ENCODE measurements around the gene LRRC23.
A peak's percentile ranks its signal among the peaks of the same experiment; 100 is the strongest.

Gene LRRC23

DNA sequence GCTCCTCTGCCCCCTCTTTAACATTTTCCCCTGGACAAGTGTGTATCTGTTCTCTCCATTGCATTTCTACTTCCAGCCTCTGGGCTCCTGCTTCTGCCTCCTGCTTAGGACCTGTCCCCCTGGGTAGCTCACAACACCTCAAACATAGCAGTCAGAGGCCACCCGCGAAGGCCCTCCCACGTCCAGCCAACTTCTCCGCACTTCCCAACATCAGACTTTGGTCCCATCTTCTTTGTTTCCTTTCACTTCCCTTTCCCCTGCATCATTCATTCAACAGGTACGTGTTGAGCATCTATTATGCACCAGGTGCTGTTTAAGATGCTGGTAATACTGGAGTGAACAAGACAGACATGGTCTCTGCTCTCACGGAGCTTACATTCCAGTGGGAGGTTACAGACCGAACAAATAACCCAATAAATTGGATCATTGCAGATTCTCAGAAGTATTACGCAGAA, 42.3 kb downstream of the LRRC23 start:
- no peak for DNase-seq

DNA sequence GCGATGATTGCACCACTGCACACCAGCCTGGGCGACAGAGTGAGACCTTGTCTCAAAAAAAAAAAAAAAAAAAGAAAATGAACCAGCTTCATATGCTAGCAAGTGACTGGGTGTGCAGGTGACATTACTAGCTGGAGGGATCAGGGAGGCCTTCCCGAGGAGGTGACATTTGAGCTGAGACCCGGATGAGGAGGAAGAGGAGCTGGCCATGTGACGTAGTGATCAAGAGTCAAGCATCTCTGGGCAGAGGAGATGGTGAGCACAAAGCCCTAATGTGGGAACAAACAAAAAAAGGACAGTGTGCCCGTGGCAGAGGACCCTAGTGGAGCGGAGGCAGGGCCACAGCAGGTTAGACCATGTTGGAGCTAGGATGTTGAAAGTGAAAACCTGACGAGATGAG, 43.0 kb downstream of the LRRC23 start:
- no peak for DNase-seq

DNA sequence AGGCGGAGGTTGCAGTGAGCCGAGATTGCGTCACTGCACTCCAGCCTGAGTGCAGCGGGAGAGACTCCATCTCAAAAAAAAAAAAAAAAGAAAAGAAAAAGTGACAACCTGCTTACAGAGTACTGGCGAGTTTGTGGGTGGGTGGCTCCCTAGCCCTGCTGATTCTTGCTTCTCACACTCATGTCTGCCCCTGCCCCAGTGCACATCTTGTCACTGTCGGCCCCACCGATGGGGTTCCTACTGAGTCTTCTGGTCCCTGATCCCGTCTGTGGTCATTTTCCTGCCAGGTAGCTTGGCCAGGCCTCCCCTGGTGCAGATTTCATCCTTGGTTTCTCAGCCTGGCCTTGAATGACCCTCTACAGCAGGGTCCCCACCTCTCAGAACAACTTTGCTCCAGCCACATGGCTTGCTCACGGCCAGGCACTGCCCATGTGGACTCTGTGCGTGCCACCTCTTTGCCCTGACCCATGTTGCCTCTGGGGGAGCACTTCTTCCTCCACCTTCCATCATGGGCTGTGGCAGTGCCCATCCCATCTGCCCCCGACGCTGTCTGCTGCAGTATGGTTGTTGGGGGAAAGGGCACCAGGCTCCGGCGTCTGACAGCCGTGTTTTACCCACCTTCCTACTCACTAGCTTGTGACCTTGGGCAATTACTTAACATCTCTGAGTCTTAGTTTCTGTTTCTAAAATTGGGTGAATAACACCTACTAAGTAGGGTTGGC, 44.4 kb downstream of the LRRC23 start:
- DNase-seq: no peak

DNA sequence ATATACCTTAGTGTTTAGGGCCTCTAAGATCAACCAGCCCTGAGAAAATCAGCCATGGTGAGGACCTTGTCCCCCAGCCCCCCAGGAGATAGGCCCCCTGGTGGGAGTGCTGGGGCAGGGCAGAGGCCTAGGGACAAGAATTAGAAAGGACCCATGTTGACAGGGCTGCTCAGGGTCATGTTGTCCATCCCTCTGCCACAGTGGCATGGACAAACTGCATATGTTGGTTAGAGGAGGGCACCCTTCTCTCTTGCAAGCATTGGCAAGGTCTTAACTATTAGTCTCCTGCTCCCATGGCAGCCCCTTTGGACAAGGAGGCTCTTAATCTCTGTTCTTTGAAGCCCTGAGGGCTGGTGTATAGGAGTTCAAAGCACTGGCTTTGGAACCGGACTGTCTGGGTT, 45.8 kb downstream of the LRRC23 start:
- DNase-seq: no peak

DNA sequence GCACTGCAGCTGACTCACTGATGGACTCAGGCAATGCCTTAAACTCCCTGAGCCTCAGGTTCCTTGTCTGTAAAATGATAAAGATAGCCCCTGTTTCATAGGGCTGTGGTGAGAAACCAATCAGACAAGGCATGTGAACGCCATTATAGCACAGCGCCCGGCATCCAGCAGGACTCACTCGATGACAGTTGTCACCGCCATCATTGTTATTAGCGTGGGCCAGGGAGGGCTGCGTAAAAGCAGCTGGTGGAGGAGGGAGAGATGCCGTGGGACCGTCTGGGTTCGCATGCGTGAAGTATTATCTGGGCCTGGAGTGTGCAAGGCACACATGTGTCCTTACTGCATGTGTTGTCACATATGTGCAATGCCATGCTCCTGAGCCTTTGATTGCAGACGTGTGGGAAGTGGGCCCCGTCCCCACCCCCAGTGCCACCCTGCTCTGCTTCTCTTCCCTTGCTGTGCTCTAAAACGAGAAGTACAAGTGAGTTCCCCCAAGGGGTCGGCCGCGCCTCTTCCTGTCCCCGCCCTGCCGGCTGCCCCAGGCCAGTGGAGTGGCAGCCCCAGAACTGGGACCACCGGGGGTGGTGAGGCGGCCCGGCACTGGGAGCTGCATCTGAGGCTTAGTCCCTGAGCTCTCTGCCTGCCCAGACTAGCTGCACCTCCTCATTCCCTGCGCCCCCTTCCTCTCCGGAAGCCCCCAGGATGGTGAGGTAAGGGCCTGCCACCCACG, 46.4 kb downstream of the LRRC23 start, which contains the start of gene PTPN6:
TSS of gene PTPN6 (plus strand) at position 546 of the 730 bp plus-strand sequence. CDS start at position 703, 157 bp downstream.
- DNase-seq: peak; percentile 72

DNA sequence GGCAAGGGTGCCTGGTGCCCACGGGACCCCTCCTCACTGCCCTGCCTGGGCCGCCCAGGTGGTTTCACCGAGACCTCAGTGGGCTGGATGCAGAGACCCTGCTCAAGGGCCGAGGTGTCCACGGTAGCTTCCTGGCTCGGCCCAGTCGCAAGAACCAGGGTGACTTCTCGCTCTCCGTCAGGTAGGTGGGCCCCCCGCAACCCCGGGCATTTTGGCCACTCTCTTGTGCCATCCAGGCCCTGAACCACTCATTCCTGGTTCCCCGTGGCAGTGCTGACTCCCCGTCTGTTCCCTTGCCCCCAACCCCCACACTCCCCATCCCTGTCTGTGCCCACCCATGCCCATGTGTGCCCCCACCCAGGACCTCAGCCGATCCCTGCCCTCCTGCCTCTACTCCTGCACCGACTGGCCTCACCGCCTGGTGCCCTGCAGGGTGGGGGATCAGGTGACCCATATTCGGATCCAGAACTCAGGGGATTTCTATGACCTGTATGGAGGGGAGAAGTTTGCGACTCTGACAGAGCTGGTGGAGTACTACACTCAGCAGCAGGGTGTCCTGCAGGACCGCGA, 47.0 kb downstream of the LRRC23 start:
- DNase-seq: no peak

DNA sequence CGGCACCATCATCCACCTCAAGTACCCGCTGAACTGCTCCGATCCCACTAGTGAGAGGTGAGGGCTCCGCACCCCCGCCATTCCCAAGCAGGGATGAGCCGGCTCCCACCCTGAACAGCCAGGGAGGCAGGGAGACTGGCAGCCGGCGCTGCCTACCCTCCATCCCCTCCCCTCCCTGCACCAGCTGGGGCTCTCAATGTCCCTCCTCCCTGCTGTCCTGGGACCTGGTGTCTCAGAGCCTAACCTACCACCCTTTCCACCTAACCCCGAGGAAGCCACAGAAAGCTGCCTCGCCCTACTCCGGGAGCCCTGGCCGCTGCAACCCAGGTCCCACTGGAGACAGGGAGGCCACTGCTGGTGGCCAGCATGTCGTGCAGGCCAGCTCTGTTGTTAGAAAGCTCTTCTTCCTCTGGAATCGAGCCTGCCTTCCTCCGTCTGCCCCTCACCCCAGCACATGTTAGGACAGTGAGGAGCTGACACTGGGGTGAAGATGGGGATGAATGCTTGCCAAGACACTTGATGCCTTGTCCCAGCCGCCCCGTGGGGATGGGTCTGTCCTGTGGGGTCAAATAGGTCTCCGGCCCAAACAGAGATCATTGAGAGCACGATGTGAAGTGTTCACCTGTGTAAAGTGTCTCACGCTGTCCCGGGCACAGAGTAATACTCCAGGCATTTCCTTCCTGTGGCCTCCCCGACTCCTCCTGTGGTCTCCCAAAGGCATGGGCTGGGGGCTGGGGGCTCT, 47.7 kb downstream of the LRRC23 start:
- no peak for DNase-seq

DNA sequence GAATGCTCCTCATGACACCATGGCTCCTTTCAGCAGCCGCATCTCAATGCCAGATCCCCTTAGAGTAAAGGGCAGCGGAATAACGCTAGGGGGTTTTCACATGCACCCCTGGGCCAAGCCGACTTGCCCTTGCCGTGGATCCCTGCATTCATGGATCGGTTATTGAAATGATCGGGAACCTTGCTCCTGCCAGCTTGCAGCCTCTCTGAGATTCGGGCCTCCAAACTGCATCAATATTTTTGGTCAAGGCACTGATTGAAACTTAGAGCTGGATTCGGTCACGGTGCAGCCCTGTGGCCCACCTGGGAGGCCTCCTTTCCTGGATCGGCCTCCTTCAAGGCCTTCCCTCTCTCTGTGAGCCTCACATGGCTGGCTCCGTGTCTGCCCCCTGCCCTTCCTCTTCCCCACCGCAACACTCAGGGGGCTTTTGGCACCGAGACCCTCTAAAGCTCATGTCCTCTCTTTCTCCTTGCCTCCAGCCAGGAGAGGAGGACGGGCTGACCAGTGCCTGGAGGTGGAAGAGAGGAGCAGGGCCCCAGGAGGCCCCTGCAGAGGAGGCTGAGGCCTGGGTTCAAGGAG, 48.3 kb downstream of the LRRC23 start:
- DNase-seq: no peak

DNA sequence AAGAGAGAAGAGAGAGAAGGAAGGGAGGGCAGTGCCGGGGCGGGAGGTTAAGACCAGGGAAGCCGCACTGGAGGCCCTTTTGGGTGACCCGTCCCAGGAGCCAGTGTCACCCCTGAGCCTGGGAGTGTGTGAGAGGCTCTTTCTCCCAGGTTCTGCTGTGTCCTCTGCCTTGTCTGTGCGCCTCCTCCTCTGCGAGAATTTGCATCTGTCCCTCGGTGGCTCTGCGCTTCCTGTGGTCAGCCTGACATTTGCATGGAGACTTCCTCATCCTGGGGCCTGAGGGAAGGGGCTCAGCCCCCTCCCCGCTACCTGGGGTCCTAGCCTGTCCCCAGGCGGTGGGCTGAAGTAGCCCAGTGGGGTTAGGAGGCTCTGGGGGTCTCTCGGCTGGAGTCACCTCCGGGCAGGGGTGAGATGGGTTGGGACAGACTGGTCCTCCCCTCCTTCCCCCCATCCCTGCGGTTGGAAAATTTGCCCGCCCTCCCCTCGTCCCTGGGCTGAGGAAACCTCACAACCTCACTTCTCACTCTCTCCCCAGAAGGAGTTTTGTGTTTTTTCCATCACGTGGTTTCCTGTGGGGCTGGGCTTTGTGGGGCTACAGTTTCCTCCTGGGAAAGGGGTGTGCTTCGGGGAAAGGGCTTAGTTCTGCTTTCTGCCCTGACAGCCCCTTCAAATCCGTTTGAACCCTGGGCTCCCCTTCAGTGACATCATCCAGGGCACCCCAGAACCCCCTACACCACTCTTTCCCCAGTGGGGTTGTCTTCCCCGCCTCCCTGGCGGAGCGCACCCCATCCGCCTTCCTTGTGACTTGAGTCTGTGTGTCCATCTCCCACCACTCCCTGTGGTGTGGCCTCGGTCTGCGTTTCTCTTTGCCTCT, 49.1 kb downstream of the LRRC23 start:
- peak; percentile 78 for DNase-seq

DNA sequence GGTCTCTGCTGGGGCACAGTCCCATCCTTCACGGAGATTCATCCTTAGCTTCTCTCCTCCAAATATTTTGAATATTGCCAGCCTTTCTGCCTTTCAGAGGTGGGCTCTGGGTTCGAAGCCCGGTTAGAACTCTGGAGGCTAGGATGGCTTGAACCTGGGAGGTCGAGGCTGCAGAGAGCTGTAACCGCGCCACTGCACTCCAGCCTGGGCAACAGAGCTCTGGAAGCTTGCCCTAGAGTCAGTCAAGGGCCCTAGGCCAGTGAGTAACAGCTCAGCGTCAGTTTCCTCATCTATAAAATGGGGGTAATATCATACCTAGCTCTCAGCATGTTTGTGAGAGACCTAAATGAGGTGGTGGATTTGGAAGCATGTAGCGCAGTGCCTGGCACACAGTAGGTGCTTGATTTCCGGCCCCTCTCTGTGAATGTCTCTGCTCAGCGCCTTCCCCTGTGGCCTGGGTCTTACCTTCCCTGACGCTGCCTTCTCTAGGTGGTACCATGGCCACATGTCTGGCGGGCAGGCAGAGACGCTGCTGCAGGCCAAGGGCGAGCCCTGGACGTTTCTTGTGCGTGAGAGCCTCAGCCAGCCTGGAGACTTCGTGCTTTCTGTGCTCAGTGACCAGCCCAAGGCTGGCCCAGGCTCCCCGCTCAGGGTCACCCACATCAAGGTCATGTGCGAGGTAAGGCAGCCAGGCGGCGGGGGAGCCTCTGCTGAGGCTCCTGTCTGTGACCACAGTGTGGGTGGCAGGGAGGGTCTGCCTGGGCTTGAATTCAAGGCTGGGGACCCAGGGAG, 49.9 kb downstream of the LRRC23 start:
- DNase-seq: no peak

DNA sequence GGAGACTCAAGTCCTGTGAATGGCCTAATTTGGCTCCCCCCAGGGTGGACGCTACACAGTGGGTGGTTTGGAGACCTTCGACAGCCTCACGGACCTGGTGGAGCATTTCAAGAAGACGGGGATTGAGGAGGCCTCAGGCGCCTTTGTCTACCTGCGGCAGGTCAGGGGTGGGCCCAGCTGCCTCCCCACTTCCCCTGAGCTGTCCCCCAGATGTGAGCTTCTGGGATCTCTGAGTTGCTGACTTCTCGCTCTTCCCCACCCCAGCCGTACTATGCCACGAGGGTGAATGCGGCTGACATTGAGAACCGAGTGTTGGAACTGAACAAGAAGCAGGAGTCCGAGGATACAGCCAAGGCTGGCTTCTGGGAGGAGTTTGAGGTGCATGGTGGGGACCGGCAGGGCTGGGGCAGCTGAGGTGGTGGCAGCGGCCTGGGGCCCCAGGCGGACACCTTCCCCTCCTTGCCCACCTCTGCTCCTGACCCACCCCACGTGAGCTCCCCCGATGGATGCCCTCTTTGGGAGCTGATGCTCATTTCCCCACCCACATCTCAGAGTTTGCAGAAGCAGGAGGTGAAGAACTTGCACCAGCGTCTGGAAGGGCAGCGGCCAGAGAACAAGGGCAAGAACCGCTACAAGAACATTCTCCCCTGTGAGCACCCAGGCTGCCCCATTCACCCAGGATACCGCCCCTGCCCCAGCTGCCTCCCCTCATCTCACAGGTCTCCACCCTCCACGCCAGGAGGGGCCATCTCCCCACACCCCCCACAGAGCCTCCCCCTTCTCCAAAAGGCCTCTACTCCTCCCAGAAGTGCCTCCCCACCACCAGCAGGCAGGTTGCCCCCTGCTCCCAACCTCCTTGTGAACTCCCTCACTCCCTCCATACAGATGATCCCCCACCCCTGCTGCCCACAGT, 50.7 kb downstream of the LRRC23 start:
- DNase-seq: no peak

DNA sequence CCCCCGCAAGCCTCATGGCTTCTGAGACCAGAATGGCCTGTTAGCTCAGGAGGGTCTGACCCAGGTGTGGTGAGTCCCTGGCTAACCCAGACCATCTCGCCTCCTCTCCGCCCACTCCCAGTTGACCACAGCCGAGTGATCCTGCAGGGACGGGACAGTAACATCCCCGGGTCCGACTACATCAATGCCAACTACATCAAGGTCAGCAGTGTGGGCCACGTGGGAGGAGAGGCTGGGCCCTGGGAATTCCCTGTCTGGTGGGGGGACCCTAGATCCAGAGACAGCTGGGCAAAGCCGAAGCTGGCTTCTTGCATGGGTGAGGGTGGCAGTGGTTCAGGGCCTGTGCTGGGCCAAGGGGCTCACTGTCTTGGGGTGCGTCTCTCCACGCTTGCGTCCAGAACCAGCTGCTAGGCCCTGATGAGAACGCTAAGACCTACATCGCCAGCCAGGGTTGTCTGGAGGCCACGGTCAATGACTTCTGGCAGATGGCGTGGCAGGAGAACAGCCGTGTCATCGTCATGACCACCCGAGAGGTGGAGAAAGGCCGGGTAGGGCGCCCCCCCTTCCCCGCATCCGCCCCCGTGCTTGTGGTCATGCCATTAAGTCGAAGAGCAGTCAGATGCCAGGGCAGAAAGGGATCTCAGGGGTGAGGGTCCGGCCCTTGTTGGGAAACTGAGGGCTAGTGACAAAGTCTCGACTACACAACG, 51.6 kb downstream of the LRRC23 start:
- peak; percentile 58 for DNase-seq

DNA sequence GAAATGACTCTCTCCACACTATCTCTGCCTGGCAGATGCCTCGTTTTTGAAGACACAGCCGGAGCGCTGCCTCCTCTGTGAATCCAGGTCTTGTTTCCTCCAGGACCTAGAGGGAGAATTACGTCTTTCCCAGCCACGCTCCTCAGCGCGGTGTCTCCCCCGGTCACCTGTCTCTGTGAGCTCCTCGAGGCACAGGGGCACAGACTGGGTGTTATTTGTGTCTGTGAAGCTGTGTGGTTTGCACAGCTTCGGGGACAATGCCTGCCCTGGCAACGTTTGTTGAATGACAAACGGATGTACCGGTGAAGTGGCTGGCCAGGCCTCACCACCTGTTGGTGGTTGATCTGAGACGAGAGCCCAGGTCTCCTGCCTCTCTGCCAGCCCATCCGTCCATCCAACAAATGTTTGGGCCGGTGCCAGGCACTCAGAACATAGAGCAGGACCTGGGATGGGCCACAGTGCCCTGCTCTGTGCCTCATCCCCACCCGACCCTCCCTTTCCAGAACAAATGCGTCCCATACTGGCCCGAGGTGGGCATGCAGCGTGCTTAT, 52.6 kb downstream of the LRRC23 start:
- no peak for DNase-seq

DNA sequence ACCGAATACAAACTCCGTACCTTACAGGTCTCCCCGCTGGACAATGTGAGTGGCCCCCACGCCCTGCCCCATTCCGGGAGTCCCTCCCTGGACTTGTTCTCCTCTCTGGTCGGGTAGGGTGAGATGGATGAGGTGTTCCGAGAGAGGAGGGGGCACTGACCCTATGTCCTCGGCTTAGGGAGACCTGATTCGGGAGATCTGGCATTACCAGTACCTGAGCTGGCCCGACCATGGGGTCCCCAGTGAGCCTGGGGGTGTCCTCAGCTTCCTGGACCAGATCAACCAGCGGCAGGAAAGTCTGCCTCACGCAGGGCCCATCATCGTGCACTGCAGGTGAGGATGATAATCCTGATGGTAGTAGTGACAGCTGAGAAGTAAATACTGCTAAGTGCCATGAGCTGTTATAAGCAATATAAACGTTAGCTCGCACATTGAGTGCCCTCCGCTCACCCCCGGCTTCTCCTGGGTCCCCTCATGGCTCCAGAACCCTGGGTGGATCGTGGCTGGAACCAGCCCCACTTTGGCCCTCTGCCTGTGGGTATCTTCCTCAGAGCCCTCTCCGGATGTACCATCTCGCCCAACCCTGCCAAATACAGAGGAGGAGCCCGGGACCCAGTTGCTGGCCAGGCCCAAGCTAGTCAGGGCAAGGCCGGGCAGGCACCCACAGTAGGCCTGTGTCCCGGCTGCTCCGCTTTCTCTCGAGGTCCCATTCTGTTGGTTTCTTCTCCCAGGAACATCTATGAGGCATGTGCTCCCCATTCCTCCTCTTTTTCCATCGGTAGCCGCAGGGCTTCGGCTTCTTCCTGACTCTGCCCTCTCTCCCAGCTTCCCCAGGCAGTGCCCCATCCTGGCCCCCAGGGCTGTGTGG, 53.4 kb downstream of the LRRC23 start:
- DNase-seq: peak; percentile 42

DNA sequence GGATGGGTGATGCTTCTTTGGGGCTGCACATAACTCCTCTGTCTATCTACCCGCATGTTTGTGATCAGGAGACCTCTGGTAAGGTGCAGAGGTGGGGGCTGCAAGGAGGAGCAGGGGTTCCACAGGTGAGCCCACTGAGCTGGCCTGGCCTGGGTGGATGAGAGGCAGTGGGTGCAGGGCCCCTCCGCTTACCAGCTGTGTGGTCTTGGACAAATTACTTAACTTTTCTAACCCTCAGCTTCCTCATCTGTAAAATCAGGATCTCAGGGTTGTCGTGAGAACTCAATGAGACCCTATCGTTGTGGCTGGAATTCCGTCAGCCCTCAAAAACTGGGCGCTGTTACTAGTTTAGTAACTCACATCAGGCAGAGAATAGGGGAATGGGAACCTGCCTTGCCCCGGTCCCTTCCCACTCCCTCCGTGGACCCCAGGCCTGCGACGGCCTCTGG, 54.0 kb downstream of the LRRC23 start:
- no peak for DNase-seq

DNA sequence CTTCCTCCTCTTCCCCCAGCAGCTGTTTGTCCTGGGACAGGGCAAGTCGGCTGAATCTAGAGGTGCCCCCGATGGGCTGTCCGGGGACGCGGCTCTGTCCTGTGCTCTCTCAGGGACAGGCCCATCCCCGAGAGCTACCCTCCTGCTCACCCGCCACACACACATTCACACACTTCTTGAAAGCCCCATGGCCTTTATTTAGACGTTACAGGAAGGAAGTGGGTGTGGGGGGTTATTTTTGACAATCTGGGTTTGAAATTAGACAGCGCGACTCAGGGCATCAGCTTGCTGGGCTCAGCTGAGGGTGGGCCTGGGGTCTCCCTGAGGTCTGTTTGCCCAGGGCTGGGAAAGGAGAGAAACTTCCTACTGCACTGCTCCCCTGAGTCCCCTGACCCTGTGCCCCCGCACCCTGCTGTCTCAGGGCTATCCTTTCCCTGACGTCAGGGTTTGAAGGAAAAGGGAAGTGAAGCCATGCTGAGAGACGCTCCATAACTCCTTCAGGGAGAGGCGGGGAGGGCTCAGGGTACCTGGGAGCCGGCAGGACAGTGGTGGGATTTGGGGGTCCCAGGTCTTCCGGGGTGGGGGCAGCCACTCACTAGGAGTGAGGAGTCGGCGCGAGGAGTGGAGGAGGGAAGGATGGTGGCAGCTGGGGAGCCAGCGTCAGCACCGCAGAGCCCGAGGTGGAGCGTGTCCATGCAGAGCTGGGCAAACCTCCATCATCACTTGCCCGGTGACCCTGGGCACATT, 54.6 kb downstream of the LRRC23 start:
- peak; percentile 73 for DNase-seq

Data from activated CD8-positive, alpha-beta memory T cell treated with anti-CD3 and anti-CD28 coated beads, Interleukin-2, amount 50 U/mL, for 4 hours (primary cell).